NB4 (cell line): Measurements from ENCODE around the gene CEP104.

Source experiments
- DNase-seq: peaks from one replicate; pipeline ENCODE4 v3.0.0; 2010; ENCODE audit warnings: low read depth
- H3K4me3 ChIP-seq: one replicate; pipeline ENCODE4 v1.5.1; 2011; ENCODE audit warnings: mild to moderate bottlenecking, low read depth, low read length, moderate library complexity
- MYC ChIP-seq: IDR thresholded peaks from 2 replicates; pipeline ENCODE4 v1.6.1; 2011; ENCODE audit warnings: low read depth, low read length
- POLR2A ChIP-seq: IDR thresholded peaks from 2 replicates; pipeline ENCODE4 v1.6.1; 2011; ENCODE audit warnings: mild to moderate bottlenecking; ENCODE audit not compliant: insufficient read length; ENCODE audit errors: extremely low read depth
- TF ChIP-seq, protein P1 (sequence below): IDR thresholded peaks from one replicate; pipeline ENCODE4 v1.5.1; 2012; ENCODE audit warnings: low read depth, low read length
- TF ChIP-seq, protein P2 (sequence below): IDR thresholded peaks from 2 replicates; pipeline ENCODE4 v1.6.1; 2011; ENCODE audit warnings: low read depth, low read length

The CEP104 gene

DNA sequence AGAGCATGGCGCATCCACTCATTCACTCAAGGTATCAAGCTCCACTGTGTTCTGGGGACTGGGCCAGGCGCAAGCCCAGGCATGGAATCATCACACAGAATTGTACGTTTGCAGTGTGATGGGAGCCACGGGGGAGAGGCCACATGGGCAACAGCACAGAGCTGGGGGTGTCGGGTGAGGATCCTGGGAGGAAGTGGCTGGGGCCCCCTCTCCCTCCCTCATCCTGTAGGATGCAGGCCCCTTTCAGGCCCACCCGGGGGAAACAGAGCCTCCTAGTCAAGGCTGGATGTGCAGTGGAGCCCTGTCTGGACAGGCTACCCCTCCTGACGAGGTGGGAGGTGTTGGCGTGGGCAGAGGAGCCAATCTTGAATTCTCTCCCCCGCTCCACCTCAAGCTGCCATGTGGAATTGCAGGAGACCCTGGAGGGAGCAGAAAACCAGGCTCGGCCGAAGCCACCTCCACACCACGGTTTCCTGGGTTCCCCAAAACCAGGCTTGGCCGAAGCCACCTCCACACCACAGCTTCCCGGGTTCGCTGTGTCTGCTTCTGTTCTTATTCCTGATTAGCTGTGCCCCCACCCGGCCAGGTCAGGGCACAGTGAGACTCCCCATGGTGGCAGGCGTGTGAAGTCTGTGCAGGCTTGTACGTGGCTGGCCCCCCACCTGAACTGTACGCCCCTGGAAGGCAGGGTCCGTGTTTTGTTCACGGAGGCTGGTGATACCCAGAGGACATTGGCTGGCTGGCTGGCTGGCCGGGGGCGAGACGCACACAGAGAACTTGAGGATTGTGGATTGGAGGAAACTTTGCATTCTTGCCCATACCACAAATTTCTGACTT is 47.2 kb upstream of the CEP104 start:
- no peak overlapping the region for H3K4me3 ChIP-seq
- no peak for DNase-seq
- TF ChIP-seq MYC, result no peak
- TF ChIP-seq, protein P1, sequence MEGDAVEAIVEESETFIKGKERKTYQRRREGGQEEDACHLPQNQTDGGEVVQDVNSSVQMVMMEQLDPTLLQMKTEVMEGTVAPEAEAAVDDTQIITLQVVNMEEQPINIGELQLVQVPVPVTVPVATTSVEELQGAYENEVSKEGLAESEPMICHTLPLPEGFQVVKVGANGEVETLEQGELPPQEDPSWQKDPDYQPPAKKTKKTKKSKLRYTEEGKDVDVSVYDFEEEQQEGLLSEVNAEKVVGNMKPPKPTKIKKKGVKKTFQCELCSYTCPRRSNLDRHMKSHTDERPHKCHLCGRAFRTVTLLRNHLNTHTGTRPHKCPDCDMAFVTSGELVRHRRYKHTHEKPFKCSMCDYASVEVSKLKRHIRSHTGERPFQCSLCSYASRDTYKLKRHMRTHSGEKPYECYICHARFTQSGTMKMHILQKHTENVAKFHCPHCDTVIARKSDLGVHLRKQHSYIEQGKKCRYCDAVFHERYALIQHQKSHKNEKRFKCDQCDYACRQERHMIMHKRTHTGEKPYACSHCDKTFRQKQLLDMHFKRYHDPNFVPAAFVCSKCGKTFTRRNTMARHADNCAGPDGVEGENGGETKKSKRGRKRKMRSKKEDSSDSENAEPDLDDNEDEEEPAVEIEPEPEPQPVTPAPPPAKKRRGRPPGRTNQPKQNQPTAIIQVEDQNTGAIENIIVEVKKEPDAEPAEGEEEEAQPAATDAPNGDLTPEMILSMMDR, result no peak
- TF ChIP-seq POLR2A, result no peak
- TF ChIP-seq, protein P2, sequence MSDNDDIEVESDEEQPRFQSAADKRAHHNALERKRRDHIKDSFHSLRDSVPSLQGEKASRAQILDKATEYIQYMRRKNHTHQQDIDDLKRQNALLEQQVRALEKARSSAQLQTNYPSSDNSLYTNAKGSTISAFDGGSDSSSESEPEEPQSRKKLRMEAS, result no peak

DNA sequence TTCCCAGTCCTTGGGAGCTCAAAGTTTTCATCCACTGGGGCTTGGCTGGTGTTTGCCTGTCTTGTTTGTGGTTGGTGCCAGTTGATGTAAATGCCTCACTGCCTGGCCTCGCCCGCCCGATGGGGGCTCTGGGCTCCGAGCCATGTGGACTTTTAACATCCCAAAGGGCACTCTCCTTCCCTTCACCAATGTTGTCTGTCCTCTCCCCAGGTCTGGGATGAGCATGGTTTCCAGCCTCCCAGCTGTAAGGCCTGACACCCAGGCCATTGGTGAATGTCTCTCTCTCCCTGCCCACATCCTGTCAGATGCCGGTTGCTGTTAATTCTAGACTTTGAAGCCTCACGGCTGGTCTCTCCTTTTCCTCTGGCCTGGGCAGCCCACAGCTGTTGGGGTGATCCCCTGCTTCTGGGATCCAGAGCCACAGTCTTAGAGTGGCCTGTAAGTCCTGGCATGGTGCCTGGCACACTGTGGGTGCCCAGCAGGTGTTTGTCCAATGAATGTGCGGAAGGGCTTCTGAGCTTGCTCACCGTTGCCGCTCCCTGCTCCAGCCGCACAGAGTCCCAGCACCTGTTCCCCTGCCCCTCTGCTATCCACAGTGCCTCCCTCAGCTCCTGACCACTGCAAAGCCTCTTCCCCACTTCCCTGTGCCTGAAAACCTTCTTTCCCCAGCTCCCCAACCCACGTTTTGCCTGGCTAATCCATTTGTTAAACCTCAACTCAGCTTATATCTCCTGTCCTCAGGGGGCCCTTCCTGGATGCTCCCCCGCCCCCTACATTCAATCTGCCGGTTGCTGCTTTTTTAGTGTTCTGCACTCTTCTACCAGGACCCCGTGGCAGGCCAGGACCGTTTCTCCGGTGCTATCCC is 46.4 kb upstream of the CEP104 start:
- TF ChIP-seq, protein P2, result no peak
- no peak for TF ChIP-seq POLR2A
- TF ChIP-seq, protein P1, result no peak
- no peak overlapping the region for H3K4me3 ChIP-seq
- peak; percentile 19 for DNase-seq

DNA sequence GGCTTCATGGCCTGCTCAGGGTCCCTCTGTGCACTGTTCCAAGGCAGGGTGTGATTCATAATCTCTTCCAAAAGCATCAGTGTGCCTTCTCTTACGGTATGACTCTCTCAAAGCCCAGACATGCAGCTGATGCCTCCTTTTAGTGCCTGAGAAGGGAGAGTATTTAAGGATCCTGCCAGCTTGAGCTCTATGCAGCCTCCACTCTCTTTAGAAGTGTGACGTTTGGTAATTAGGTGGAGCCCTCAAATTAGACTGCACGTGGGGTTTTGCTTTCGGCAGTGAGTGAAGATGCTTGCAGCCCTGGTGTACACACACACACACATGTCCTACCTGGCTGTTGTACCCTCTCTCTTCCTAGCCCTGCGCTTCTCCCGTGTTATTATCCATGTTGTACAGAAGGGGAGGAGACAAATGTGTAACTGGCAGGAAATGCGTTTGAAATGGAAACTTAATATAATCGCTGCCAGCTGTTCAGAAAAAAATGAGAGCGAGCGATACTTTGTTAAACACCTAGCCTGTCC is 45.6 kb upstream of the CEP104 start:
- no peak overlapping the region for H3K4me3 ChIP-seq
- TF ChIP-seq POLR2A (no peak), MYC (no peak)
- TF ChIP-seq, protein P2, result no peak
- TF ChIP-seq, protein P1, result no peak
- DNase-seq, result no peak

DNA sequence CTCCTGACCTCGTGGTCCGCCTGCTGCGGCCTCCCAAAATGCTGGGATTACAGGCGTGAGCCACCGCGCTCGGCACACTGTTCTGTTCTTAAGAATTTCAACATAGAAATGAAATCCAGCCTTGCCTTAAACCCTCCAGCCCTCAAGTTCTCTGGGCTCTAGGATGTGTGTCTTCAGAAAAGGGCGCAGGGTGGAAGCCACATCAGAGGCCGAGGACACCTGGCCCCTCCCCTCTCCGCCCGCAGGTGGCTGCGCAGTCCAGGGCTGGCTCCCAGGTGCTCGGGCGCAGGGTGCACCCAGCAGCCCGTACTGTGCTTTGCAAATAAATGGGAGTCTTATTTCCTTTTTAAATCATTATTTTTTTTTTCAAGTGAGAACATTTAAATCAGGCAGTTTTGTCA is 45.1 kb upstream of the CEP104 start:
- DNase-seq, result no peak

DNA sequence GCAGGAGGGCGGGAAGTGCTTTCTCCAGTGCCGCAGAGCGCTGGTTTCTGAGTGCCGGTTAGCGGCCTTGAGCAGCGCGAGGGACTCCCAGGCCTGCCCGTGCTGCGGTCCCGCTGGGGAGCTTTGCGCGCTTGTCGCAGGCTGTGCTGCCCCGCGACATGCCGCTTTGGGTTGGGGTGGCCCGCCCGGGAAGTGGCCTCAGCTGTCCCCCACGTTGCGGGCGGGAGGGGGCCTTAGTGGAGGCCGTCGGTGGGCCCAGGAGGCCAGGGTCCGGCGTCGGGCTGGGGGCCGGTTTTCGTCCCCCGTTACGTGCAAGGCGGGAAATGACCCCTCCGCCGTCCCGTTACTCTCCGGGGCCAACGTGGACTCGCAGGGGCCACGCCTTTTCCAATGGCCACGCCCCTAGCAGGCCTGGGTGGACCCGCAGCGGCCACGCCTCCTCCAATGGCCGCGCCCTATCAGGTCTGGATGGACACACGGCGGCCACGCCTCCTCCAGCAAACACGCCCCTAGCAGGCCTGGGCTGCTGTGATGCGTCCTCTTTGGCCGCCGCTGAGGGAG is 44.0 kb upstream of the CEP104 start:
- TF ChIP-seq, protein P1, result no peak
- peak; percentile 81 for TF ChIP-seq MYC
- peak; percentile 51 for TF ChIP-seq POLR2A
- TF ChIP-seq, protein P2, result peak; percentile 89
- peak; percentile 96 for DNase-seq
- H3K4me3 ChIP-seq, result peak overlapping the region; percentile 72

More for the DNA sequence above, 45.1 kb upstream of the CEP104 start:
- no peak overlapping the region for H3K4me3 ChIP-seq
- TF ChIP-seq, protein P1, result no peak
- TF ChIP-seq, protein P2, result no peak
- TF ChIP-seq POLR2A (no peak), MYC (no peak)
